ENCODE data around the gene SLC1A5. TPM values are rescaled to one million over a fixed set of nuclear protein-coding genes. Genes with fewer than 3 reads are reported as not detected.

Gene SLC1A5
- total and polyA plus RNA-seq, 2 experiments from 2014 or later = 103 to 272 TPM

- H3K36me3 Mint-ChIP-seq (ENCODE audit: low read depth) = no peaks in the 10 kb centered on the region; the same call in 2 of the 3 replicates
- Histone ChIP-seq H3K27ac (ENCODE audit: low read depth) (no peak overlapping the region), H3K4me1 (ENCODE audit: insufficient read depth) (peaks cover 5% of the 10 kb centered on the region; the same call in 1 of the 2 replicates), H3K4me2 (no peak overlapping the region), H3K4me3 (no peak overlapping the region), H3K79me2 (replicated peaks; ENCODE audit: insufficient read depth) (no peaks in the 10 kb centered on the region), H3K27me3 (ENCODE audit: insufficient read depth) (no peaks in the 10 kb centered on the region), H4K20me1 (replicated peaks; ENCODE audit: insufficient read depth) (no peaks in the 10 kb centered on the region), H3K9me2 (ENCODE audit: insufficient read depth) (no peaks in the 10 kb centered on the region), H3F3A (replicated peaks; ENCODE audit: low read depth) (0 out of 2 replicates have a peak, but pooled peaks cover 3% of the 10 kb centered on the region), H2AFZ (no peak overlapping the region), H3K36me3 (ENCODE audit: insufficient read depth) (no peaks in the 10 kb centered on the region)
- no peaks in the 10 kb centered on the region; the same call in 2 of the 3 replicates for H3K4me1 Mint-ChIP-seq
- TF ChIP-seq STAT1 (IDR thresholded peaks at IDR 0.05; ENCODE audit: unreplicated experiment) = no peak
- TF ChIP-seq REST (IDR thresholded peaks at IDR 0.05; ENCODE audit: unreplicated experiment) = no peak
- TF ChIP-seq JUNB (IDR thresholded peaks at IDR 0.05; ENCODE audit: unreplicated experiment) = no peak
- no peak for TF ChIP-seq CREB1 (CRISPR knock-in tag; IDR thresholded peaks at IDR 0.05; ENCODE audit: low read depth)
- TF ChIP-seq ETS1 (IDR thresholded peaks at IDR 0.05) = no peak
- TF ChIP-seq ZNF331 (CRISPR knock-in tag; IDR thresholded peaks at IDR 0.05; ENCODE audit: low read depth) = no peak
- TF ChIP-seq POLR2AphosphoS5 (IDR thresholded peaks at IDR 0.05; ENCODE audit: low read depth) = no peak
- no peak for TF ChIP-seq ZNF114 (CRISPR knock-in tag; IDR thresholded peaks at IDR 0.05)
- no peak for TF ChIP-seq EZH2phosphoT487 (IDR thresholded peaks at IDR 0.05; ENCODE audit: unreplicated experiment)
- no peak for TF ChIP-seq CTCF (conservative IDR thresholded peaks at IDR 0.05; ENCODE audit: low read depth in 2 of 2)
- TF ChIP-seq ZNF462 (CRISPR knock-in tag; IDR thresholded peaks at IDR 0.05) = no peak
- TF ChIP-seq NANOG (IDR thresholded peaks at IDR 0.05; ENCODE audit: borderline replicate concordance) = no peak
- TF ChIP-seq EZH2 (IDR thresholded peaks at IDR 0.05; ENCODE audit: low read depth, unreplicated experiment) = no peak
- ATAC-seq (no peak), DNase-seq (ENCODE audit: low spot score) (no peak)
- H3K9me3 Mint-ChIP-seq = no peaks in the 10 kb centered on the region; the same call in 2 of the 3 replicates
- H3K27me3 Mint-ChIP-seq (ENCODE audit: insufficient read depth, low read depth, poor library complexity) = peaks cover 6% of the 10 kb centered on the region
- no peak overlapping the region for H3K4me3 Mint-ChIP-seq
- no peak overlapping the region for H3K27ac Mint-ChIP-seq
Observed at GRCh38 chr19:46830864-46831263, 42.5 kb upstream of the SLC1A5 start.
